Muscle layer of colon (tissue), 2 donors: Measurements from ENCODE around the gene PLXNA2.

Experiments used
- H3K27ac ChIP-seq: one replicate; pipeline ENCODE4 v1.7.0; 2013; ENCODE audit warnings: low read depth, mild to moderate bottlenecking, low read length, moderate library complexity
- H3K27me3 ChIP-seq, 2 donors: one replicate each; pipeline ENCODE4 v1.7.0; 2013; ENCODE audit warnings: low read length in 2 of 2, mild to moderate bottlenecking in 2 of 2; ENCODE audit not compliant: insufficient read depth in 2 of 2, control insufficient read depth in 1 of 2
- H3K36me3 ChIP-seq: one replicate; pipeline ENCODE4 v1.7.0; 2013; ENCODE audit warnings: mild to moderate bottlenecking, low read length; ENCODE audit not compliant: insufficient read depth
- H3K4me1 ChIP-seq: one replicate; pipeline ENCODE4 v1.7.0; 2013; ENCODE audit warnings: mild to moderate bottlenecking, low read length; ENCODE audit not compliant: insufficient read depth
- H3K4me3 ChIP-seq, 2 donors: one replicate each; pipeline ENCODE4 v1.7.0; 2013; ENCODE audit warnings: low read length in 2 of 2, low read depth in 1 of 2, mild to moderate bottlenecking in 1 of 2, moderate library complexity in 1 of 2
- H3K9ac ChIP-seq: one replicate; pipeline ENCODE4 v1.7.0; 2013; ENCODE audit warnings: low read length
- H3K9me3 ChIP-seq: one replicate; pipeline ENCODE4 v1.7.0; 2013; ENCODE audit warnings: mild to moderate bottlenecking, low read length
- donor health status: abdominal sarcoma.
- donor health status: Adenocarcinoma of cecum.

PLXNA2 gene

DNA sequence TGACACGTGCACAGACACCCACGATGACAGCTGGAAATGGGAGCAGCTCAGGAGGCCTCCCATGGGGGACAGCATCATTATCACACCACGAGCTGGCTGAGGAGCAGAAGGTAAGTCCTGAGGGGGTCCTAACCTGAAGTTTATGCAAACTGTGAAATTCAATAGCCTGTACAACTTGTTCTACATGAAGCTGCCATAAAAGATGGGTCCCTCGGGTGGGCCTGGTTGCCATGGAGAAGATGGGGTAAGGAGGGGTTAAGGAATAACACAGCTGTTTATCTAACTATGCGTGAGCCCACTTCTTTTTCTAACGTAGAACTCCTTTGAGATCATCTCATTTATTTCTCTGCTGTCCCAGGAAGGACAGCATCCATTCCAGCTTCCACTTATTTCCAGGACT is 169.8 kb downstream of the PLXNA2 start:
- peaks cover 5% of the 10 kb centered on the region for H3K36me3 ChIP-seq
- peaks cover 6% of the 10 kb centered on the region for H3K4me1 ChIP-seq
- no peak overlapping the region for H3K9ac ChIP-seq
- H3K27me3 ChIP-seq, result no peaks in the 10 kb centered on the region
- H3K9me3 ChIP-seq, result no peaks in the 10 kb centered on the region
- H3K27ac ChIP-seq, result no peak overlapping the region
- no peak overlapping the region for H3K4me3 ChIP-seq

DNA sequence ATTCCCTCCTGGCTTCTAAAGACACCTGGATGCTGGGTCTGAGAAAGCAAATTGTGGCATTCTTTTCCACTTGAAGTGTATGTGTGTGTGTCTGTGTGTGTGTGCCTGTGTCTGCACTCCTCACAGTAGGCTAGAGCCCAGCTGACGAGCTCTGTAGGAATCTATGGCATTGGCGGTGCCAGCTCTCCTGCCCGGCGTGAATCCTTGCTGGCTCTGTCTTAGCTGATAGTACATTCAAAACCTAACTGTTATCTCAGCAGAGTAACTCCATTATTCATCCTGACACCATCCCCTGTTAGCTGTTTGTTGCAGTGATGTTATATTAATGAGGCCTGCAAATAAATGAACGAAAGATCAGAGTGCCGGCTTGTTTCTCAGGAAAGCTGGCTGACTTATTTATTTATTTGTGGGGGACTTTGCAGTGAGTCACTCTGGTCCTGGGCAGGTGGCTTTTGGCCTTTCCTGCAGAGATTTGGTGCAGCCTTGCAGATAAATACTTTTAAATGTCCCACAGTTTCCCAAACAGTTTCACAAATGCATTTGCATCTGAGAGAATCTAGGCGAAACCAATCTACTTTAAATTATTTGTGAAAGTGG is 172.7 kb downstream of the PLXNA2 start:
- H3K4me3 ChIP-seq, result no peak overlapping the region
- peaks cover 3% of the 10 kb centered on the region for H3K36me3 ChIP-seq
- no peak overlapping the region for H3K9ac ChIP-seq
- no peak overlapping the region for H3K27ac ChIP-seq
- H3K9me3 ChIP-seq, result no peaks in the 10 kb centered on the region
- H3K4me1 ChIP-seq, result peaks cover 6% of the 10 kb centered on the region
- no peaks in the 10 kb centered on the region for H3K27me3 ChIP-seq

DNA sequence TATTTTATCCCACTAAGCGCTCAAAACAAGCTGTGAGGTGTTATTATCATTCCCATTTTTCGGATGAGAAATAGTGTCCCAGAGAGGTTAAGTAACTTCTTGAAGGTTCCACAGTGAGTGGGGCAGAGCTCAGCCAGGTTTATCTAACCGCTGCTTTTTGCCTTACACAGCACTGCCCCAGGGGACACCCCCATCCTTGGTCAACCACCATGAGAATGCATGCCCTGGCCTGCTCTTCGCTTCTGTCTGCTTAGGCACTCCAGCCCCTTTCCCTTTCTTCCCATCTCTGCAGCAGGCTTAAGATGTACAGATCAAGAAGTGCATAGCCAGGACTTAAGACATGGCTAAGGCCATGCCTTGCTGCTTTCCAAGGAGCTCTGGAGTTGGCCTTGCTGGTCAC is 174.3 kb downstream of the PLXNA2 start:
- Histone ChIP-seq H3K4me3 (no peak overlapping the region), H3K27me3 (no peaks in the 10 kb centered on the region), H3K9me3 (no peaks in the 10 kb centered on the region), H3K36me3 (no peaks in the 10 kb centered on the region), H3K27ac (no peak overlapping the region), H3K4me1 (peaks cover 6% of the 10 kb centered on the region), H3K9ac (no peak overlapping the region)

DNA sequence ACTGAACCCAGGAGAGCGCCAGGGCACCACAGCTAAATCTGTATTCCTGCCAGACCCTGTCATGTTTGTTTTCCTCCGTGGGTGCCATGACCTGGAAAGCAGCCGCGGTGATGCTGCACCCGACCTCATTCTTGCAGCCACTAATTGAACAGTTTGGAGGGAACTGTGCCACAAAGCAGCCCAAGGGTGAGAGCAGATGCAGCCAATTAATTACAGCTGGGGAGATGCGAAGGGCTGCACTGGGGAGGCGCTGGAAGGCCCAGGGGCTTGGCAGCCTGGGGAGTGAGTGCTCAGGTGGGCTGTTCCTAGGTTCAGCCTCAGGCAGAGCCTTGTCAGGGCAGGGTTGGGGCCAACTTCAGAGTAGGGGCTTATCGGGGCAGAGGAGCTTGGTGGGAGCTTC is 174.9 kb downstream of the PLXNA2 start:
- Histone ChIP-seq H3K9me3 (no peaks in the 10 kb centered on the region), H3K9ac (no peak overlapping the region), H3K4me1 (peaks cover 6% of the 10 kb centered on the region), H3K4me3 (no peak overlapping the region), H3K27me3 (no peaks in the 10 kb centered on the region), H3K27ac (no peak overlapping the region), H3K36me3 (no peaks in the 10 kb centered on the region)

DNA sequence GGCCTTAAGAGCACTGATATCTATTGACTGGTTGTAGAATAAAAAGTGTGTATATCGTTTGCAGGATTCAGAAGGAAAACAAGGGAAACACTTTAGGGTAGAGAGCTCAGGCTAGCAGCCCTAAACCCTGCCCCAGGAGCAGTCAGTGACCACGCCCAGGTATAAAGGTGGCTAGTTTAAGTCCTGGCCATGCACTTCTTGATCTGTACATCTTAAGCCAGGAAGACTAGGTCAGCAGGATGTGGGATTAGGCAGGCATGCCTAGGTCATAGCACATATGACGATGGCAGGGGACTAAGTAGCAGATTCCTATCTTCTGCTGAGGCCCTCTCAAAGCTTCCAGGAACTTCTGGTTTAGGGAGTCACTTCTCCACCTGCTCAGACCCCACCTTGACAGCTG is 175.3 kb downstream of the PLXNA2 start:
- Histone ChIP-seq H3K4me1 (peaks cover 6% of the 10 kb centered on the region), H3K36me3 (no peaks in the 10 kb centered on the region), H3K27ac (no peak overlapping the region)

DNA sequence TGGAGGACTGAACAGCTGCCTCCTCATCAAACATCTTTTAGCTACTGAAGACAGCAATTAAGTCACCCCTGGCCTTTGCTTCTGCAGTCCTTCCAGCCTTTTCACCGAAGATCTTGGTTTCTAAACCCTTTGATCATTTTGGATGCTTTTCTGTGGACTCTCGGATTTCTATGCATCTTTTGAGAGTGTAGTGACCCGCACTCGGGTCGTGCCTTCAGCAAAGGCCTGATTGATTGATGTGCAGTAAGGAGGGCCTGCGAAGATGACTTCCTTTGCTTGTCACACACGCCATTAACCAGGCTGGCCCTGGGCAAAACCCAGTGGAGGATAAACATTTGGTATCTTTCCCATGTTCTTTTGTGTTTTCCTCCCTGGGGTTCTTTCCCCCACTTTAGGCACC is 175.8 kb downstream of the PLXNA2 start:
- no peaks in the 10 kb centered on the region for H3K27me3 ChIP-seq
- H3K27ac ChIP-seq, result no peak overlapping the region
- no peak overlapping the region for H3K4me3 ChIP-seq
- H3K36me3 ChIP-seq, result no peaks in the 10 kb centered on the region
- no peaks in the 10 kb centered on the region for H3K9me3 ChIP-seq
- peaks cover 6% of the 10 kb centered on the region for H3K4me1 ChIP-seq
- no peak overlapping the region for H3K9ac ChIP-seq

More for the DNA sequence above, 175.3 kb downstream of the PLXNA2 start:
- Histone ChIP-seq H3K9ac (no peak overlapping the region), H3K4me3 (no peak overlapping the region), H3K9me3 (no peaks in the 10 kb centered on the region), H3K27me3 (no peaks in the 10 kb centered on the region)

DNA sequence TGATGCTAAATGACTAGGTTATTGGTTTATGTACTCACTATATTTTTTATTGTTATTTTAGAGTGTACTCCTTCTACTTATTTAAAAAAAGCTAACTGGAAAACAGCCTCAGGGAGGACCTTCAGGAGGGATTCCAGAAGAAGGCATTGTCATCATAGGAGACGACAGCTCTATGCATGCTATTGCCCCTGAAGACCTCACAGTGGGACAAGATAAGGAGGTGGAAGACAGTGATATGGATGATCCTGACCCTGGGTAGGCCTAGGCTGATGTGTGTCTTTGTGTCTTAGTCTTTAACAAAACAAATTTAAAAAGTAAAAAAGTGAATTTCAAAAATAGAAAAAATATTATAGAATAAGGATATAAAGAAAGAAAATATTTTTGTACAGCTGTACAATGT is 177.6 kb downstream of the PLXNA2 start:
- Histone ChIP-seq H3K4me3 (no peak overlapping the region), H3K27me3 (no peaks in the 10 kb centered on the region), H3K27ac (no peak overlapping the region), H3K4me1 (peaks cover 4% of the 10 kb centered on the region), H3K36me3 (no peaks in the 10 kb centered on the region), H3K9ac (no peak overlapping the region), H3K9me3 (no peaks in the 10 kb centered on the region)

DNA sequence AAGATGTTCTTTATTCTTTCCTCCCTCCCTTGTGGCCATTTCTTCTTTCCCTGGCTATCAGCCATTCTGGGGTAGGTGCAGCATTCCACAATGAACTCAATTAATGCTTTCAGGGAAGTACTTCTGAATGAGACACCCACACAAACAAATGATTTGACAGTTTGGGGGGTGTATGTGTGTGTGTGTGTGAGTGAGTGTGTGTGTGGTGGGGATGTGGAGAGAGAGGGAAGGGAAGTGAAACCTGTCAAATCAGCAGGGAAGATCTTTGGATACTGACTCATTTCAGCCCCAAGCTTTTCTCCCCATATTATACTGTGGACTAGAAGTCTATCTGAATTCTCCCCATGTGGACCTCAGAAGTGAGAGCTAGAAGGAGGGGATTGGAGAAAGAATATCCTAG is 178.3 kb downstream of the PLXNA2 start:
- Histone ChIP-seq H3K27ac (no peak overlapping the region), H3K36me3 (no peaks in the 10 kb centered on the region)

DNA sequence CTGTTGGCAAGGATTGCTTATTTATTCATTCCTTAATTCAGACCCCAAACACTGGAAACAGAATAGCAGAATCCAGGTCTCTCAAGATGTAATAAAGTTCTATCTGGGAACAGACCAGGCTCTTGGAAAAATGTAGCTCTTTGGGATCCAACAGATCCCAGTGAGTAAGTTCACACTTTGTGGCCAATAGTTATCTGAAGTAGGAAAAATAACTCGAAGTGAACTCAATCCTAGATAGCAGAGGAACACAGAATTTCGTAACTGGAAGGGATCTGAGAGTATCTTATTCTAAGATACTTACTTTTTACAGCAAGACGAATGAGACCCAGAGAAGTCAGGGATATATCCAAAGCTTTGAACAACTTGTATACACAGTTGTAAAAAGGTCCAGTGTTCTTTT is 182.6 kb downstream of the PLXNA2 start:
- Histone ChIP-seq H3K4me3 (no peak overlapping the region), H3K27ac (no peak overlapping the region), H3K36me3 (no peaks in the 10 kb centered on the region), H3K4me1 (no peaks in the 10 kb centered on the region), H3K9ac (no peak overlapping the region), H3K27me3 (no peaks in the 10 kb centered on the region), H3K9me3 (no peaks in the 10 kb centered on the region)

More for the DNA sequence above, 178.3 kb downstream of the PLXNA2 start:
- Histone ChIP-seq H3K4me1 (no peaks in the 10 kb centered on the region), H3K27me3 (no peaks in the 10 kb centered on the region), H3K9me3 (no peaks in the 10 kb centered on the region), H3K4me3 (no peak overlapping the region), H3K9ac (no peak overlapping the region)

DNA sequence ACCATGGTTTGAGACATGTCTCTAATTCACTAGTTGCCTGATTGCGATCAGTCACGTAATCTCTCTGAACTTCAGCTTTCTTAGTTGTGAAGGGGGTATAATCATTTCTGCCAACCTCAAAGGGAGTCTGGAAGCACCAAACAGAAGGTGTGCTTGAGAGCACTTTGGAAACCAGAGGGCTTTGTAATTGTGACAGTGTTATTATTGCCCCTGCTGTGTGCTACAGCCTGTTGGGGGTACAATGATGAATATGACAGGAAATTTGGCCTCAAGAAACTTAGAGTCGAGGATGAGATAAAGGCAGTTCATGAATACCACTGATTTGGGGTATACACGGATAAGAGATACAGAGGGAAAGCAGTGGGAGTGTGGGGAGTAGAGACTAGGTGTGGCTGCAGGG is 183.1 kb downstream of the PLXNA2 start:
- Histone ChIP-seq H3K4me3 (no peak overlapping the region), H3K9ac (no peak overlapping the region), H3K36me3 (no peaks in the 10 kb centered on the region), H3K9me3 (no peaks in the 10 kb centered on the region), H3K4me1 (no peaks in the 10 kb centered on the region), H3K27me3 (no peaks in the 10 kb centered on the region), H3K27ac (no peak overlapping the region)

DNA sequence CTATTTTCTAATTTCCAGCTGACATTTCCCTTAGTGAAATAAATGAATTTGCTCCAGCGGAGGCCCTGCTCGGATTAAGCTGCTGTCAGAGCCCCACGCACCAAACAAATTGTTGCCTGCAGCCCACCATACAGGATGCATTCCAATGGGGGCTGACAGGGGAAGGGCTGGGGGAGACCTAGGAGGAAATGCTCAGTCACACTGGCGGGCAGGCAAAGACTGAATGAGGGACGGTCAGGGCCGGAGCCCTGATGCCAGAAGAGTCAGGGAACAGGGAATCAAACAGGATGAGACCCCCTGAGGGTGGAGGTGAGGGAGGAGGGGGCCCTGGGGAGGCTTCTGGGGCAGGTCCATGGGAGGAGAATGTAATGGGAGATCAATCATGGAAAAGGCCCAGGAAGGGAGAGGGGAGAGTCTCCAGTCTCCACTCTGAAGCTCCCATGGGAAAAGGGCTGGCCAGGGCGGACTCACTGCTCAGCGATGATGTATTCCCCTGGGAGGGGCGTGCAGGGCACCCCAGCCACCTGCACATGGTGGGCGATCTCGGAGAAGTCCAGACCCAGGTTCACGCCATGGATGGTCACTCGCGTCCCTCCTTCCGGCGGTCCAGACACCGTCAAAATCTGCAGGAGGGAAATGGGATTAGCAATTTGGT is 183.8 kb downstream of the PLXNA2 start:
- Histone ChIP-seq H3K4me1 (no peaks in the 10 kb centered on the region), H3K9me3 (no peaks in the 10 kb centered on the region), H3K27me3 (no peaks in the 10 kb centered on the region), H3K27ac (no peak overlapping the region), H3K4me3 (no peak overlapping the region), H3K9ac (no peak overlapping the region), H3K36me3 (no peaks in the 10 kb centered on the region)

DNA sequence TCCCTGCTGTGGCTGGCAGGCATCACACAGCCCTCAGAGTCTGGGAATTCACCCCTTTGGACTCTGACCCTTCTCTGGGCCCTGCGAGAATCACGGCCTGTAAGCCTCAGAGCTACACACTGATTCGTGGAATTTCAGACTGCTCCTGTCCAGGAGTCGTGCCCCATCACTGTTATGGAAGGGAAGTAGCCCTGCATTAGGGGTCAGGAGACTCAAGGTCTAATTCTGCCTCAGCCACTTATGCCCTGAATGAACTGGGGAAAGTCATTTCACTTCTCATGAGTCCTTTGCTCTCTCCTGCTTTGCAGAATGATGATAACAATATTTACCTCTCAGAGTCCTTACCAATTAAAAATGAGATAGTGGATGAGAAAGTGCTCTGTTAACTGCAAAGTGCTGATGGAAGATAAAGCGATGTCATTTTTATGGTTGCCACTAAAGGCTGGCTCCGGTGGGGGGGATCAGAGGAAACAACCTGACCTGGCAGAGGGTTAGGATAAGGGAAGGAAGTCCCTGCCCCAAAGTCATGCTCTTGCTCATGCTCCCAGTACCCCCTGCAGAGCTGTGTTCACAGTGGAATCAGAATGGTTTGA is 184.7 kb downstream of the PLXNA2 start:
- H3K4me1 ChIP-seq, result no peaks in the 10 kb centered on the region
- no peak overlapping the region for H3K9ac ChIP-seq
- H3K36me3 ChIP-seq, result no peaks in the 10 kb centered on the region
- H3K9me3 ChIP-seq, result no peaks in the 10 kb centered on the region
- H3K4me3 ChIP-seq, result no peak overlapping the region
- no peak overlapping the region for H3K27ac ChIP-seq
- H3K27me3 ChIP-seq, result no peaks in the 10 kb centered on the region
